ENCODE measurements around the gene CPZ.
"Not testable (repeated sequence)": the region's sequence is repeated elsewhere in the genome, so short reads cannot be mapped to it uniquely, and the experiment has no call there.

The CPZ gene

GRCh38 chr4:8649631-8650361 is 57.2 kb downstream of the CPZ start:
- DNase-seq (ENCODE audit: low read depth, low spot score), result no peak

- no peak for DNase-seq (ENCODE audit: low read depth, low spot score)
These were observed 59.2 kb downstream of the CPZ start for GRCh38 chr4:8651661-8652180.

GRCh38 chr4:8652181-8653078 is 59.9 kb downstream of the CPZ start:
- no peak for DNase-seq (ENCODE audit: low read depth, low spot score)

- DNase-seq (ENCODE audit: low read depth, low spot score), result peak; percentile 35
These were observed 60.9 kb downstream of the CPZ start for GRCh38 chr4:8653326-8654000.

- not testable (repeated sequence) for DNase-seq (ENCODE audit: low read depth, low spot score)
These were observed 61.6 kb downstream of the CPZ start for GRCh38 chr4:8654139-8654538.

- no peak for DNase-seq (ENCODE audit: low read depth, low spot score)
These were observed 63.0 kb downstream of the CPZ start for GRCh38 chr4:8655411-8656184.

GRCh38 chr4:8656185-8656517 is 63.6 kb downstream of the CPZ start:
- no peak for DNase-seq (ENCODE audit: low read depth, low spot score)

GRCh38 chr4:8656711-8657380 is 64.3 kb downstream of the CPZ start:
- no peak for DNase-seq (ENCODE audit: low read depth, low spot score)

- DNase-seq (ENCODE audit: low read depth, low spot score), result no peak
These were observed 65.0 kb downstream of the CPZ start for GRCh38 chr4:8657381-8658088.

- DNase-seq (ENCODE audit: low read depth, low spot score), result no peak
These were observed 70.2 kb downstream of the CPZ start for GRCh38 chr4:8662776-8663175.

- no peak for DNase-seq (ENCODE audit: low read depth, low spot score)
These were observed 71.7 kb downstream of the CPZ start for GRCh38 chr4:8664031-8664805.

GRCh38 chr4:8664976-8665375 is 72.4 kb downstream of the CPZ start:
- DNase-seq (ENCODE audit: low read depth, low spot score), result no peak

GRCh38 chr4:8665406-8666360 is 73.1 kb downstream of the CPZ start:
- no peak for DNase-seq (ENCODE audit: low read depth, low spot score)

- no peak for DNase-seq (ENCODE audit: low read depth, low spot score)
These were observed 74.0 kb downstream of the CPZ start for GRCh38 chr4:8666581-8666980.

All from ELF-1 (cell line).